NCI-H146 treated with DMSO at 0.1 percent for 48 hours (cell line): ENCODE data around the gene PC.
"Not testable (repeated sequence)": the region's sequence is repeated elsewhere in the genome, so short reads cannot be mapped to it uniquely, and the experiment has no call there.

ENCODE experiments used
- DNase-seq: peaks from one replicate; lab custom pipeline; 2025; ENCODE audit not compliant: unreplicated experiment; lab: John Stamatoyannopoulos, UW

Gene PC

GRCh38 chr11:66845143-66845875 is 112.9 kb downstream of the PC start:
- DNase-seq, result no peak

GRCh38 chr11:66844496-66845142 is 113.6 kb downstream of the PC start:
- DNase-seq, result no peak

DNA sequence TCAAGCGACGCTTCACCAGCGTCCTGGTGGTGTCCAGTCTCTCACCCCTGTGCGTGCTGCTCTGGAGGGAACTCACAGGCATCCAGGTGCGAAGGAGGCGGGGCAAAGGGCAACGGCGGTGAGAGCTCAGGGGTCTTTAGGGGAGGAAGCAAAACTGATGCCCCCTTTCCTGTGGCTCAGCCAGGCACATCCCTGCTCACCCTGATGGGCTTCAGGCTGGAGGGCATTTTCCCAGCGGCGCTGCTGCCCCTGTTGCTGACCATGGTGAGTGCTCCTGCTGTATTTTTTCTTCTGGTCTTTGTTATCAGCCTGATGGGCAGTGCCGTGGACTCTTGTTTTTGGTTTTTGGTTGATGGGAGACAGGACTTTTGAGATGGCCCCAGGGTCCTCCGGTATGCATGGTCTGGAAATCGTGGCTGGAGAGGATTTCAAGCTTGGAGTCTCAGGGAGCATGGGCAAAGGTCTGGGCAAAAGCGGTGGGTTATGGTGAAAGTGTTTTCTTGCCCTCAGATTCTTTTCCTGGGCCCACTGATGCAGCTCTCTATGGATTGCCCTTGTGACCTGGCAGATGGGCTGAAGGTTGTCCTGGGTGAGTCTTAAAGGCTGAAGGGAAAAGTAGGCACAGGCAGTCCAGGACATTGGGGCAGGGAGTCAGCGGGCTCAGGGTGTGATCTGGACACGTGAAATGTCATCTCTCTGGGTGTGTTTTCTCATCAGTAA is 114.2 kb downstream of the PC start:
- DNase-seq, result no peak

GRCh38 chr11:66842896-66843775 is 115.0 kb downstream of the PC start, which contains the start of gene RCE1:
RCE1 (plus strand) TSS chr11:66843441; CDS start chr11:66843456, 15 bp downstream.
- DNase-seq, result peak; percentile 61

- no peak for DNase-seq
These were observed 115.7 kb downstream of the PC start for GRCh38 chr11:66842501-66842895.

- no peak for DNase-seq
These were observed 116.3 kb downstream of the PC start for GRCh38 chr11:66841861-66842260.

DNA sequence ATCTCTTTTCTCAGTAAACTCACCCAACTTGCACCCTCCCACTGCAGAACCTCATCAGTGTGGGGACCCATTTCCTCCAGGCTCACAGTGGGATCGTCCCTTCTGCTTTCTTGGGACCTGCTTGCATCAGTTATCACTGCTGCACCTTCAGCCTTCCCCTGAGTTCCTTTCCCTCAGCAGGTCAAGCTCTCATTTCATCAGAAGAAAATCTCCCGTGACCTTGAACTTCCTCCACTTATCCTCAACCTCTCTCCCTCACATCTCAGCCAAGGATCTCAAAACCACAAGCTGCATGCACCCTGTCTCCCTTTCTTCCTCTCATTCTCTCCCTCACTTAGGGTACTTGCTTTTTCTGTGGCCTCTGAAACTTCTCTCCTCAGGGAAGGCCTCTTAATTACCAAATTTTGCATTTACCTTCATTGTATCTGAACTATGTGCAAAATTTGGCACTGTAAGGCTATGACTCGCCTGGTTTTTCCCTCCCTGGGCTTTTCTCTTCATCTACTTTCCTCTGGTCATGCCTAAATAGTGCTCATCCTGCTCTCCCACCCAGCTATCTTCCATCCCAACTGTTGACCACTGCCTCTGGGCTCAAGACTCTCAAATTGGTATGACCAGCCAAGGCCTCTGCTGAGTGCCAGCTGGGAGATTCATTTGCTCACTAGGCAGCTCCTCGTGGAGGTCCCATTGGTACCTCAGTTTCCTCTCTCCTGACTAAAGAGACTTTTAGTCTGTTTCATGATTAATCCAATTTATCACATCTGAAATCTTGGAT is 117.7 kb downstream of the PC start:
- no peak for DNase-seq

- DNase-seq, result no peak
These were observed 122.3 kb downstream of the PC start for GRCh38 chr11:66835768-66836405.

DNA sequence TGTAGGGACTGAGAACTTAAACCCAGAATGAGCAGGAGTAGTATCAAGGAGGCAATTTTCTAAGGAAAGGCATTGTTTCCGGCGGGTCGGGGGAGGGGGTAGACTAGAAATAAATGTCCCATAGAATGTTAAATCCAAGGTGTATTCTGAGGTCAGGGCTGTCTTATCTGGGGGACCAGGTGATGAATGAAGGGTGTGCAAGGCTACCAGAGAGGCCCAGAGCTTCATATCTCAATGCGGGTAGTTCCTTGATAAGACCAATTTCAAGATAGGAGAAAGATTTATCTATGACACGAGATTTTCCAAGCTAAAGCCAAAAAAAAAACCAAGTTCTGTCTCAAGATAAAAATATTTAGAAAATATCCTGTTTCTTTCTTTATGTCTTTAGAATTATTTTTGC is 123.2 kb downstream of the PC start:
- DNase-seq, result no peak

- DNase-seq, result no peak
These were observed 123.7 kb downstream of the PC start for GRCh38 chr11:66834539-66834845.

- DNase-seq, result not testable (repeated sequence)
These were observed 133.6 kb downstream of the PC start for GRCh38 chr11:66824573-66824972.

DNA sequence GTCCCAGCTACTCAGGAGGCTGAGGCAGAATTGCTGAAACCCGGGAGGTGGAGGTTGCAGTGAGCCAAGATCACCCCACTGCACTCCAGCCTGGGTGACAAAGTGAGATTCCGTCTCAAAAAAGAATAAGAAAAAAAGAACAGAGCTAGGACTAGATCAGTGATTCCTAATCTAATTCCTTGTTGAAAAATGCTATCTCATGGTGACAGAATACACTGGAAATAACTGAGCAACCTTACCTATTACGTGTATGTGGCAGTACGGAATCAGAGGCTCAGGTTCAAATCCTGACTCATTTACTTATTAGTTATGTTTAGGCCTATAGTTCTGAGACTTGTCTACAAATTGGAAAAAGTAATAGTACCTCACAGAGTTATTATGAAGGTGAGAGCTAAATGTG is 134.5 kb downstream of the PC start:
- DNase-seq, result no peak

DNA sequence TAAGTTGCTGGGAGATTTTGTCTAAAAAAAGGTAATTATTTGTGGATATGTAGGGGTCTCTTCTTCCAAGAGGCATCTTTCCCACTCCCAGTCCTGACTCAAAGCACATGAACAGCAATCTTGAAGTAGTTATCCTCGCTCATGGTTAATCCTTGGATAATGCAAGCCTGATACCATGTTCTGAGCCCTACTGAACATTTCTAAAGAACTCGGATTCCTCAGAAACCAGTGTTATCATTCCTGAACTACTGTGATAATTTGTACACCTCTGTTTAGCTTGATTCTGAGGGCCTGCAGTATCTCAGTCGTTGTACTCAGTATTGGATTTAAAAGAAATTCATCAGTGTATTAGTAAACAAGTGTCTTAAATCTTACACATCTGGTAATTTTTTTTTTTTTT is 137.3 kb downstream of the PC start:
- DNase-seq, result no peak

GRCh38 chr11:66820381-66820780 is 137.8 kb downstream of the PC start:
- no peak for DNase-seq

DNA sequence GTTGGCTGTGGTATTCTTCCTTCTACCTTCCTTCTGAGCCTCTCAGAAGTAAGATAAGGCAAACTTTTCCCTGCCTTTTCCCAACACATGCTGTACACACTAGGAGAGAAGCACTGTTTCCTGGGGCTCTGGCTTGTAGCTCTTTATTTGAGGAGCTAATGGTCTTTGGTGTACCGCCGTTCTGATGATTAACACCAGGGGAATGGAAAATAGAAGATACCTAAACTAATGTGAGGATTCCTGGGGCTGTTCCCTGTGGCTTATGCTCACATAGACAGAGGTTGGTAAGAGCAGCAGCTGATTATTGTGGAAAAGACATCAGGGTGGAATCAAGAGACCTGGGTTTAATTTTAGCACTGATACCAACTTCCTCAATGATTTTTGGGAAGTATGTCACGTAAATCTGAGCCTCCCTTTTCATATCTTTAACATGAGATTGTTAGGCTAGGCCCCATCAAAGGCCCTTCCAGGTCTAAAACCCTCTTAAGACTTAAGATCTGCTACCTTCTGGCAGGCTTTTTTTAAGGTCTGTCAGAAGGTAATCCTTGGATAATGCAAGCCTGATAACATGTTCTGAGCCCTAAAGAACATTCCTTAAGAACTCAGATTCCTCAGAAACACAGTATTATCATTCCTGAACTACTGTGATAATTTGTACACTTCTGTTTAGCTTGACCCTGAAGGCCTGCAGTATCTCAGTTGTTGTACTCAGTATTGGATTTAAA is 139.8 kb downstream of the PC start:
- no peak for DNase-seq

- no peak for DNase-seq
These were observed 142.5 kb downstream of the PC start for GRCh38 chr11:66815646-66816045.

DNA sequence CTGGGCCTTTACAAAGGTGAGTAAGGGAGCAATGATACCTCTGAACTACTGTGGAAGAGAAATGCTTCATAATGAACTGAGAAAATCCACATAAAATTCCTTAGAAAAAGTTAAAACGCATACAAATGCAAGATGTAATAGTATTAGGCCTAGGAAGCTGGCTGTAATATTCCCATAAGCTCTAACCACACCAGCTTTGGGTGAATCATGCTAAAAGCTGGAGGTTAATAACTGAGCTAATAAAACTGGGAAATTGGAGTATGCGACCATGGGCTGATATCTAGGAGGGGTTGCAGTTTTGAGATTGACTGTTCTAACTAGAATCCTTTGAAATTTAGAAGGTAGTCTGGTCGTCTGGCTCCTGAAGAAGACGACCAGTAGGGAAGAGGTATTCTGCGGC is 143.5 kb downstream of the PC start:
- no peak for DNase-seq

DNA sequence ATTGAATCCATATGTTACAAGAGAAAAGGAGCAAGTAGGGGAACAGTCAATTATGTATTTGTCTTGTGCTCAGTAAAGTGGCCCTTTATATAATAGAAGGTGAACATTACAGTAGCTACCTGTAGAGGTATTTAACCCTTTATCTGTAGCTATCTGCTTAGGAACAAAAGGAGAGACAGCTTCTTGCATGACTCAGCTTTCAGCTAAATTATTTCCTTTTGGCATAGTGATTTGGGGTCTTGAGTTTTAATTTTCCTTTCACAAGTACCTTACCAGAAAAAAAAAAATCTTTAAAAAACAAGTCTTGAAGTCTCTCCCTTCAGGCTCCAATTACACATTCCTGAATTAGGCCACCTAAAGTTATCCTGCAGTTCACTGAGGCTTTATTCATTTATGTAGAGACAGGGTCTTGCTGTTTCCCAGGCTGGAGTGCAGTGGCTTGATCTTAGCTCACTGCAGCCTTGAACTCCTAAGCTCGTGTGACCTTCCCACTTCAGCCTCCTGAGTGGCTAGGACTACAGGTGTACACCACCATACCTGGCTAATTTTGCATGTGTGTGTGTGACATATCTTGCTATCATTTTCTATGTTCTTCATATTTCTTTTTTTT is 147.5 kb downstream of the PC start:
- DNase-seq, result no peak

DNA sequence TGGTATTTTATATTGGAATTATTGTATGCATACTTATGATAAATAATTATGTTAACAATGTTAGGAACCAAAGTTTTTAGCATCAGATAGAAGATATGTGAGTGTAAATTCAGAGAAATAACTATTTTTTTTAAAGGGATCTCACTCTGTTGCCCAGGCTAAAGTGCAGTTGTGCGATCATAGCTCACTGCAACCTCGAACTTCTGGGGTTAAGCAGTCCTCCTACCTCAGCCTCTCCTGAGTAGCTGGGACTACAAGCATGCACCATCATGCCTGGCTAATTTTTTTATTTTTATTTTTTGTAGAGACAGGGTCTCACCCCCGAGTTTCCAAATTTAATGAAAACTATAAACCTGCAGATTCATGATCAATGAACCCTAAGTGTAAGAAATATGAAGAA is 148.6 kb downstream of the PC start:
- no peak for DNase-seq
